AG10803 (cell line): ENCODE measurements around the gene DDIT3.

Experiments
- DNase-seq: peaks from one replicate; pipeline ENCODE4 v3.0.0; 2010; ENCODE audit warnings: low read depth
- H3K4me3 ChIP-seq: 2 replicates; pipeline ENCODE4 v1.5.1; 2011; ENCODE audit warnings: mild to moderate bottlenecking, low read length, control low read depth
- CTCF ChIP-seq: conservative IDR thresholded peaks from 2 replicates; pipeline ENCODE4 v1.5.1; 2011; ENCODE audit warnings: mild to moderate bottlenecking, low read length, control low read depth, inconsistent platforms

The DDIT3 gene

GRCh38 chr12:57474430-57474829 lies 45.9 kb downstream of the DDIT3 start:
- no peak for DNase-seq
- TF ChIP-seq CTCF, result no peak
- no peak overlapping the region for H3K4me3 ChIP-seq

DNA sequence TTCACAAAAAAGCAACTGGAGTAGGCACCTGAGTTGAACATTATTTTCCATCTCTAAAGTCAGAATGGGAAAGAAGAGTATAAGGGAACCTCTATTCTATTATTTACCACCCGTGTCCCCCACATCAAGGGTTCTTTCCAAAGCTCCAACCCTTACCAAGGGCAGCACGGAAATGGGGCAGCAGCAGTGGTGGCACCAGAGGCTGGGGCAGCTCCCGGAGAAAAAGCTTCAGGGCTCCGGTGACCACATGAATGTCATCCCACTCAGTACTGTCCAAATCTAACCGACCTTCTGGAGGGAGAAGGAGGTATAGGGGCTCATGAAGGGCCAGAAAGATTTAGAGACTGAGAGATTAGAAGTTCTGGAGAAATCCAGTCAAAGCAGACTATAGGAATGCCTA lies 46.4 kb downstream of the DDIT3 start:
- TF ChIP-seq CTCF, result no peak
- H3K4me3 ChIP-seq, result no peak overlapping the region
- no peak for DNase-seq

DNA sequence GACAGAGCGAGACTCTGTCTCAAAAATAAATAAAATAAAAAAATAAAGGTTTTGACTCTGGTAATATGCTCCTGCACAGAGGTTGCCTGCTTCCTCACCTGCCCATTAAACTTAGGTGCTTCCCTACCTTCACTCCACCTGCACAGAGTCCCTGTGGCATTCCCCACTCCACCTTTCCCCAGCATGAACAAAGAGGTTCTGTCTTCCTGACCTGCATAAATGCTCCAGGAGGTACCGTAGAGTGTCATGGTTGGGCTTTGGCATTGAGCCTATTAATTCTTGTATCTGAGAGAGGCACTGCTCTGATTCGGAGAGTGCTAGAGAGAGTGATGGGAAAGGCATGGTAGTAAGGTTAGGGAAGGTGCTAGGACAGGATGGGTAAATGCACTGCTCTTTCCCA lies 46.9 kb downstream of the DDIT3 start:
- TF ChIP-seq CTCF, result no peak
- no peak for DNase-seq
- H3K4me3 ChIP-seq, result no peak overlapping the region

DNA sequence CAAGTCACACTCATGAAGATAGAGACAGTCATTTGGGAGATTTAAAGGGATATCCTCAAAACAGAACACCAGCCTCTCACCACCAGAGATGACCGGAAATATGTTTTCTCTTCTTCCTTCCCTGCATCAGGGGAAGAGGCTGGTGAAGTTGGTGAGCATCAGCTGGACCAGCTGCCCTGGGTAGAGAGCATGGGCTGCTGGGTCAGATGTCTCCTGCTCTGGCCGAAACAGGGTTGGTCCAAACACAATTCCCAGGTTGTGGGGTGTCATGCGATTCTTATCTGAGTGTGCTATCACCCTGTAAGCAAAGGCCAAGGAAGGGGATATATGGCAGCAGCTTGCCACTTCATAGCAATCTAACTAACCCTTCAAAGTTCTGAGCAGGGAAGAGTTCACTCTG lies 47.9 kb downstream of the DDIT3 start:
- no peak overlapping the region for H3K4me3 ChIP-seq
- DNase-seq, result no peak
- no peak for TF ChIP-seq CTCF

- H3K4me3 ChIP-seq, result no peak overlapping the region
- no peak for DNase-seq
- no peak for TF ChIP-seq CTCF
These were observed 48.7 kb downstream of the DDIT3 start for GRCh38 chr12:57471661-57472060.

- no peak for TF ChIP-seq CTCF
- no peak overlapping the region for H3K4me3 ChIP-seq
- no peak for DNase-seq
These were observed 49.2 kb downstream of the DDIT3 start for GRCh38 chr12:57470970-57471656.

GRCh38 chr12:57470286-57470969 lies 49.9 kb downstream of the DDIT3 start:
- no peak overlapping the region for H3K4me3 ChIP-seq
- no peak for TF ChIP-seq CTCF
- DNase-seq, result no peak
